Small intestine (tissue), 16 donors: ENCODE data around the gene OVCH2. TPM values are rescaled to one million over a fixed set of nuclear protein-coding genes. Genes with fewer than 3 reads are reported as not detected.
"Not testable (repeated sequence)": the region's sequence is repeated elsewhere in the genome, so short reads cannot be mapped to it uniquely, and the experiment has no call there.

Experiments
- DNase-seq, 2 donors: peaks; one replicate each; pipeline versions ENCODE4 v3.0.0 to v3.0.0-alpha.2; 2013
- FAIRE-seq: peaks from 2 replicates; lab custom pipeline; 2012; peaks lifted over from hg19 to GRCh38; lab: Jason Lieb, UNC
- H3K27ac ChIP-seq, 3 donors: one replicate each; pipeline ENCODE4 v1.5.1; 2013; ENCODE audit warnings: low read length in 2 of 3, mild to moderate bottlenecking in 2 of 3, control low read depth in 1 of 3, inconsistent platforms in 1 of 3, low read depth in 1 of 3, moderate library complexity in 1 of 3
- H3K27me3 ChIP-seq, 3 donors: one replicate each; pipeline ENCODE4 v1.6.1; 2013; ENCODE audit warnings: low read length in 3 of 3, inconsistent platforms in 1 of 3; ENCODE audit not compliant: control insufficient read depth in 3 of 3, insufficient read depth in 3 of 3
- H3K36me3 ChIP-seq, 3 donors: one replicate each; pipeline ENCODE4 v1.6.1; 2013; ENCODE audit warnings: low read length in 3 of 3, inconsistent platforms in 1 of 3, low read depth in 1 of 3, mild to moderate bottlenecking in 1 of 3, moderate library complexity in 1 of 3; ENCODE audit not compliant: control insufficient read depth in 3 of 3, insufficient read depth in 2 of 3
- H3K4me1 ChIP-seq, 3 donors: one replicate each; pipeline ENCODE4 v1.6.1; 2013; ENCODE audit warnings: low read length in 2 of 3, inconsistent platforms in 1 of 3, low read depth in 1 of 3, mild to moderate bottlenecking in 1 of 3, moderate library complexity in 1 of 3; ENCODE audit not compliant: control insufficient read depth in 3 of 3, insufficient read depth in 2 of 3
- H3K4me3 ChIP-seq, 3 donors: one replicate each; pipeline ENCODE4 v1.5.1; 2013; ENCODE audit warnings: low read length in 3 of 3, control low read depth in 1 of 3, inconsistent platforms in 1 of 3, low read depth in 1 of 3, mild to moderate bottlenecking in 1 of 3, moderate library complexity in 1 of 3
- H3K9me3 ChIP-seq, 2 donors: one replicate each; pipeline ENCODE4 v1.6.1; 2013; ENCODE audit warnings: low read depth in 1 of 2, low read length in 1 of 2; ENCODE audit not compliant: control insufficient read depth in 2 of 2, insufficient read depth in 1 of 2
- WGBS, 3 donors: extraction: QIAGEN DNeasy Blood & Tissue Kit; methylation state at CpG; one replicate each; pipeline ENCODE4 v1.1.7; 2013; 5-methylcytosine and 5-hydroxymethylcytosine counted together
- long read RNA-seq, 10 donors: transcript quantifications; one replicate each; lab custom pipeline, GENCODE V29; 2026
- polyA plus RNA-seq, 4 donors: library from polyadenylated mRNA; stranded (reverse) in 3 of 4; unstranded in 1 of 4; fragments of 200-250 nt in 3 of 4; fragments of 120-200 nt in 1 of 4; gene quantifications; one replicate each; pipeline versions ENCODE4 v1.2.1 to v1.2.3, GENCODE V29; 2013
- donor health status: healthy with polysubstance abuse.
- donor health status: control.
- donor health status: control.
- donor health status: Bipolar disorder and iron deficiency.
- donor health status: healthy.

Gene OVCH2
- under 1 TPM in 1 of 4 donors, not detected in 3; 0.19 TPM for polyA plus RNA-seq
- long read RNA-seq, donor 1, result 0 reads
- long read RNA-seq, donor 2, result 0 reads
- long read RNA-seq, donor 3, result 0 reads
- long read RNA-seq, donor 4, result 0 reads
- long read RNA-seq, donor 5, result 0 reads
- long read RNA-seq, donor 6, result 0 reads
- long read RNA-seq, donor 7, result 0 reads
- long read RNA-seq, donor 8, result 0 reads
- long read RNA-seq, donor 9, result 0 reads
- long read RNA-seq, donor 10, result 0 reads

- no peaks in the 10 kb centered on the region for H3K9me3 ChIP-seq
- no peaks in the 10 kb centered on the region for H3K4me1 ChIP-seq
- no peak within 1 kb of the TSS for H3K27ac ChIP-seq
- H3K36me3 ChIP-seq, result no peaks in the 10 kb centered on the region
- no peak for DNase-seq
- FAIRE-seq, result no peak
- no peak within 1 kb of the TSS for H3K4me3 ChIP-seq
- peaks cover 0 to 2% (median 0%) of the 10 kb centered on the region in 3 donors for H3K27me3 ChIP-seq
- WGBS, 3 donors, result 49 to 65% (median 55%) methylated on average over 2 of the region's 2 CpGs
These were observed at the start of gene OVCH2 for GRCh38 chr11:7706377-7706776. OVCH2 (minus strand) TSS chr11:7706477; CDS start chr11:7706394, 83 bp downstream.

- H3K27me3 ChIP-seq, result no peaks in the 10 kb centered on the region
- DNase-seq, result no peak
- no peaks in the 10 kb centered on the region for H3K9me3 ChIP-seq
- WGBS, 3 donors, result 77 to 91% (median 77%) methylated on average over 2 of the region's 2 CpGs
- no peak for FAIRE-seq
- H3K36me3 ChIP-seq, result no peaks in the 10 kb centered on the region
- no peak overlapping the region for H3K4me3 ChIP-seq
- H3K4me1 ChIP-seq, result no peaks in the 10 kb centered on the region
- H3K27ac ChIP-seq, result no peak overlapping the region
These were observed 43.2 kb upstream of the OVCH2 start for GRCh38 chr11:7749456-7749855.

GRCh38 chr11:7734767-7735166, 28.5 kb upstream of the OVCH2 start:
- FAIRE-seq, H3K27me3 ChIP-seq: not testable (repeated sequence)
- WGBS, 3 donors, result 79 to 86% (median 81%) methylated on average over 11 to 14 of the region's 14 CpGs

GRCh38 chr11:7714786-7715185, 8.5 kb upstream of the OVCH2 start:
- no peak for FAIRE-seq
- WGBS, 3 donors, result 49 to 60% (median 58%) methylated on average over 3 of the region's 3 CpGs

More at GRCh38 chr11:7734767-7735166, 28.5 kb upstream of the OVCH2 start:
- H3K4me1 ChIP-seq, H3K9me3 ChIP-seq, DNase-seq, H3K27ac ChIP-seq, H3K4me3 ChIP-seq, H3K36me3 ChIP-seq: not testable (repeated sequence)

GRCh38 chr11:7703740-7704139, 2.5 kb downstream of the OVCH2 start:
- Histone ChIP-seq H3K27ac (no peak overlapping the region), H3K36me3 (no peaks in the 10 kb centered on the region), H3K9me3 (no peaks in the 10 kb centered on the region), H3K27me3 (peaks cover 0 to under 1% (median 0%) of the 10 kb centered on the region in 3 donors), H3K4me1 (no peaks in the 10 kb centered on the region), H3K4me3 (no peak overlapping the region)
- DNase-seq, result no peak
- 48 to 55% (median 52%) methylated on average over 5 of the region's 5 CpGs for WGBS, 3 donors
- FAIRE-seq, result no peak

More at GRCh38 chr11:7714786-7715185, 8.5 kb upstream of the OVCH2 start:
- Histone ChIP-seq H3K36me3 (no peaks in the 10 kb centered on the region), H3K4me1 (no peaks in the 10 kb centered on the region), H3K4me3 (no peak overlapping the region), H3K9me3 (no peaks in the 10 kb centered on the region), H3K27ac (no peak overlapping the region), H3K27me3 (no peaks in the 10 kb centered on the region)
- DNase-seq, result no peak

- no peak overlapping the region for H3K4me3 ChIP-seq
- no peaks in the 10 kb centered on the region for H3K4me1 ChIP-seq
- no peaks in the 10 kb centered on the region for H3K36me3 ChIP-seq
- peaks cover 0 to 23% (median 0%) of the 10 kb centered on the region in 3 donors for H3K27me3 ChIP-seq
- DNase-seq (no peak), FAIRE-seq (no peak)
- H3K9me3 ChIP-seq, result no peaks in the 10 kb centered on the region
- H3K27ac ChIP-seq, result no peak overlapping the region
- WGBS, 3 donors, result 69 to 72% (median 70%) methylated on average over 5 of the region's 5 CpGs
These were observed 9.9 kb downstream of the OVCH2 start for GRCh38 chr11:7696424-7696823.

- no peak for DNase-seq
- 62 to 74% (median 67%) methylated on average over 3 of the region's 3 CpGs for WGBS, 3 donors
- no peak for FAIRE-seq
- Histone ChIP-seq H3K27me3 (peaks cover 0 to 26% (median 0%) of the 10 kb centered on the region in 3 donors), H3K4me3 (no peak overlapping the region), H3K27ac (no peak overlapping the region), H3K4me1 (no peaks in the 10 kb centered on the region), H3K36me3 (no peaks in the 10 kb centered on the region), H3K9me3 (no peaks in the 10 kb centered on the region)
These were observed 12.0 kb downstream of the OVCH2 start for GRCh38 chr11:7694235-7694634.

- H3K4me3 ChIP-seq, result no peak overlapping the region
- H3K27me3 ChIP-seq, result peaks cover 0 to 24% (median 0%) of the 10 kb centered on the region in 3 donors
- H3K4me1 ChIP-seq, result no peaks in the 10 kb centered on the region
- H3K9me3 ChIP-seq, result no peaks in the 10 kb centered on the region
- H3K27ac ChIP-seq, result no peak overlapping the region
- 83 to 88% (median 84%) methylated on average over 3 of the region's 3 CpGs for WGBS, 3 donors
- DNase-seq (no peak), FAIRE-seq (no peak)
- H3K36me3 ChIP-seq, result no peaks in the 10 kb centered on the region
These were observed 13.9 kb downstream of the OVCH2 start for GRCh38 chr11:7692426-7692825.
